Endodermal cell (in vitro differentiated cells): ENCODE measurements around the gene TM7SF3. TPM values are rescaled to one million over a fixed set of nuclear protein-coding genes. Genes with fewer than 3 reads are reported as not detected.
A peak's percentile ranks its signal among the peaks of the same experiment; 100 is the strongest.

ENCODE experiments used
- DNase-seq: peaks from one replicate; pipeline ENCODE4 v3.0.0-alpha.2; 2017
- H3K27ac ChIP-seq: 2 replicates; pipeline ENCODE4 v1.5.1; 2013; ENCODE audit warnings: mild to moderate bottlenecking, low read depth, low read length, moderate library complexity
- H3K27me3 ChIP-seq: 2 replicates; pipeline ENCODE4 v1.6.1; 2013; ENCODE audit warnings: mild to moderate bottlenecking, low read length, moderate library complexity; ENCODE audit not compliant: insufficient read depth, control insufficient read depth, poor library complexity, severe bottlenecking
- H3K36me3 ChIP-seq: 2 replicates; pipeline ENCODE4 v1.7.0; 2013; ENCODE audit warnings: mild to moderate bottlenecking, low read length, moderate library complexity; ENCODE audit not compliant: control insufficient read depth, insufficient read depth
- H3K4me1 ChIP-seq: one replicate; pipeline ENCODE4 v1.7.0; 2013; ENCODE audit warnings: low read length; ENCODE audit not compliant: control insufficient read depth, insufficient read depth
- H3K4me3 ChIP-seq: 2 replicates; pipeline ENCODE4 v1.5.1; 2013; ENCODE audit warnings: mild to moderate bottlenecking, low read length, moderate library complexity
- H3K9ac ChIP-seq: 2 replicates; pipeline ENCODE4 v1.6.1; 2013; ENCODE audit warnings: mild to moderate bottlenecking, low read length, moderate library complexity; ENCODE audit not compliant: poor library complexity, severe bottlenecking; ENCODE audit errors: extremely low read depth
- H3K9me3 ChIP-seq: 2 replicates; pipeline ENCODE4 v1.6.1; 2013; ENCODE audit warnings: mild to moderate bottlenecking, low read length, moderate library complexity; ENCODE audit not compliant: control insufficient read depth
- H3K27ac Mint-ChIP-seq: 2 replicates; pipeline ENCODE4 v1.8.0; 2020; ENCODE audit warnings: mixed read lengths
- H3K27me3 Mint-ChIP-seq: 2 replicates; pipeline ENCODE4 v1.8.0; 2021; ENCODE audit warnings: mild to moderate bottlenecking, mixed read lengths; ENCODE audit not compliant: insufficient read depth
- H3K36me3 Mint-ChIP-seq: 2 replicates; pipeline ENCODE4 v1.8.0; 2020; ENCODE audit warnings: low read depth, mixed read lengths
- H3K4me1 Mint-ChIP-seq: 2 replicates; pipeline ENCODE4 v1.8.0; 2020; ENCODE audit warnings: mixed read lengths
- H3K4me3 Mint-ChIP-seq: 2 replicates; pipeline ENCODE4 v1.8.0; 2020; ENCODE audit warnings: mild to moderate bottlenecking, moderate library complexity, mixed read lengths
- H3K9me3 Mint-ChIP-seq: 2 replicates; pipeline ENCODE4 v1.8.0; 2020; ENCODE audit warnings: mild to moderate bottlenecking, mixed read lengths
- CTCF ChIP-seq: fragments of 200-600 bp; sonication (generic); conservative IDR thresholded peaks from 2 replicates; pipeline ENCODE4 v1.5.0; 2021; ENCODE audit warnings: antibody characterized with exemption, mild to moderate bottlenecking
- WGBS, 2 experiments: methylation state at CpG; one replicate each; pipeline versions ENCODE4 v1.1.5 to v1.1.7; 2013; ENCODE audit warnings: missing lambda C conversion rate in 2 of 2, mixed read lengths in 1 of 2; ENCODE audit not compliant: insufficient coverage in 1 of 2, insufficient read length in 1 of 2; 5-methylcytosine and 5-hydroxymethylcytosine counted together
- total RNA-seq, 2 donors: library from RNA; stranded (reverse); fragmentation: NEBNext Ultra II Directional in 1 of 2; extraction: Animal tissue kit (Norgen Biotek cat#: 25700) in 1 of 2; gene quantifications; 2 replicates in 1 of 2; 3 replicates in 1 of 2; pipeline ENCODE4 v1.2.1, GENCODE V29; 2021

TM7SF3 gene
- total RNA-seq, 2 donors from 2014 or later, result 55.7 to 86.8 TPM

- Mint-ChIP-seq H3K9me3 (peaks cover 37% of the 10 kb centered on the region), H3K36me3 (peaks cover 42% of the 10 kb centered on the region), H3K4me1 (no peaks in the 10 kb centered on the region), H3K27ac (no peak overlapping the region), H3K27me3 (no peaks in the 10 kb centered on the region), H3K4me3 (no peak overlapping the region)
- no peaks in the 10 kb centered on the region for H3K27me3 ChIP-seq
- H3K9ac ChIP-seq, result no peak overlapping the region
- no peak overlapping the region for H3K4me3 ChIP-seq
- no peaks in the 10 kb centered on the region for H3K4me1 ChIP-seq
- H3K9me3 ChIP-seq, result peaks cover 28% of the 10 kb centered on the region
- WGBS, 2 experiments, result 93% methylated on average over 1 of the region's 1 CpG; no CpG with 5 or more reads in 1 of the 2 experiments
- TF ChIP-seq CTCF, result no peak
- H3K27ac ChIP-seq, result no peak overlapping the region
- no peak for DNase-seq
- peaks cover 3% of the 10 kb centered on the region for H3K36me3 ChIP-seq
Observed at GRCh38 chr12:26948309-26948708, 65.9 kb downstream of the TM7SF3 start.

- Histone ChIP-seq H3K9ac (no peak overlapping the region), H3K4me1 (peaks cover 3% of the 10 kb centered on the region), H3K27me3 (no peaks in the 10 kb centered on the region), H3K9me3 (peaks cover 16% of the 10 kb centered on the region), H3K27ac (no peak overlapping the region), H3K4me3 (no peak overlapping the region), H3K36me3 (no peaks in the 10 kb centered on the region)
- no peak overlapping the region for H3K27ac Mint-ChIP-seq
- H3K9me3 Mint-ChIP-seq, result peaks cover 19% of the 10 kb centered on the region
- no peak overlapping the region for H3K4me3 Mint-ChIP-seq
- H3K27me3 Mint-ChIP-seq, result no peaks in the 10 kb centered on the region
- WGBS, 2 experiments, result 90% methylated on average over 1 of the region's 1 CpG; no CpG with 5 or more reads in 1 of the 2 experiments
- TF ChIP-seq CTCF, result no peak
- no peak for DNase-seq
- peaks cover 22% of the 10 kb centered on the region for H3K4me1 Mint-ChIP-seq
- peaks cover 18% of the 10 kb centered on the region for H3K36me3 Mint-ChIP-seq
Observed at GRCh38 chr12:26941215-26941594, 73.0 kb downstream of the TM7SF3 start.

- peaks cover 26% of the 10 kb centered on the region for H3K4me1 Mint-ChIP-seq
- no peaks in the 10 kb centered on the region for H3K27me3 ChIP-seq
- peaks cover 14% of the 10 kb centered on the region for H3K9me3 Mint-ChIP-seq
- peaks cover 13% of the 10 kb centered on the region for H3K36me3 Mint-ChIP-seq
- H3K27ac ChIP-seq, result no peak overlapping the region
- no peak overlapping the region for H3K4me3 Mint-ChIP-seq
- DNase-seq, result no peak
- peaks cover 16% of the 10 kb centered on the region for H3K9me3 ChIP-seq
- H3K27me3 Mint-ChIP-seq, result no peaks in the 10 kb centered on the region
- H3K4me3 ChIP-seq, result peak overlapping the region; percentile 98
- no peak overlapping the region for H3K27ac Mint-ChIP-seq
- WGBS, 2 experiments, result 97% methylated on average over 2 of the region's 3 CpGs; no CpG with 5 or more reads in 1 of the 2 experiments
- no peaks in the 10 kb centered on the region for H3K36me3 ChIP-seq
- H3K9ac ChIP-seq, result no peak overlapping the region
- no peak for TF ChIP-seq CTCF
- H3K4me1 ChIP-seq, result peaks cover 3% of the 10 kb centered on the region
Observed at GRCh38 chr12:26940516-26941214, 73.5 kb downstream of the TM7SF3 start.
